ENCODE results near the gene ADAMTS10.
"Not testable (repeated sequence)": the region's sequence is repeated elsewhere in the genome, so short reads cannot be mapped to it uniquely, and the experiment has no call there.

DNA sequence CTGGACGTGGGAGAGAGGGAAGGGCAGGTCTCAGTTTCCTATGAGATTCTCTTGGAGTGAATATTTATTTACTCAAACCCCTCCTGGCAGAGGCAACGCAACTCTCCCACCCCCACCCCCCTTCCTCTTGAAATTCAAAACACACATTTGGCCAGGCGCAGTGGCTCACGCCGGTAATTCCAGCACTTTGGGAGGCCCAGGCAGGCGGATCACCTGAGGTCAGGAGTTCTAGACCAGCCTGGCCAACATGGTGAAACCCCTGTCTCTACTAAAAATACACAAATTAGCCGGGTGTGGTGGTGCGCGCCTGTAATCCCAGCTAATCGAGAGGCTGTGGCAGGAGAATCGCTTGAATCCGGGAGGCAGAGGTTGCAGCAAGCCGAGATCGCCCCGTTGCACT is 6.8 kb upstream of the ADAMTS10 start:
- TF ChIP-seq NR3C1 (CRISPR knock-in tag; IDR thresholded peaks at IDR 0.05); MAFK (conservative IDR thresholded peaks at IDR 0.05 in 1 of 2, IDR thresholded peaks at IDR 0.05 in 1 of 2; ENCODE audit: low read length in 2 of 2); ZNF569 (CRISPR knock-in tag; IDR thresholded peaks at IDR 0.05; ENCODE audit: borderline replicate concordance); NFKBIZ (CRISPR knock-in tag; IDR thresholded peaks at IDR 0.05); NCOA5 (CRISPR knock-in tag; IDR thresholded peaks at IDR 0.05); EZH2 (conservative IDR thresholded peaks at IDR 0.05; ENCODE audit: low read depth, low read length); MAZ (IDR thresholded peaks at IDR 0.05; ENCODE audit: borderline replicate concordance, low read depth, low read length); MAZ (CRISPR knock-in tag; IDR thresholded peaks at IDR 0.05; ENCODE audit: low read depth); ETV5 (CRISPR knock-in tag; IDR thresholded peaks at IDR 0.05; ENCODE audit: borderline replicate concordance); NCOA1 (CRISPR knock-in tag; IDR thresholded peaks at IDR 0.05); SPEN (CRISPR knock-in tag; IDR thresholded peaks at IDR 0.05; ENCODE audit: low read depth): not testable (repeated sequence)
- TF ChIP-seq, protein P1, sequence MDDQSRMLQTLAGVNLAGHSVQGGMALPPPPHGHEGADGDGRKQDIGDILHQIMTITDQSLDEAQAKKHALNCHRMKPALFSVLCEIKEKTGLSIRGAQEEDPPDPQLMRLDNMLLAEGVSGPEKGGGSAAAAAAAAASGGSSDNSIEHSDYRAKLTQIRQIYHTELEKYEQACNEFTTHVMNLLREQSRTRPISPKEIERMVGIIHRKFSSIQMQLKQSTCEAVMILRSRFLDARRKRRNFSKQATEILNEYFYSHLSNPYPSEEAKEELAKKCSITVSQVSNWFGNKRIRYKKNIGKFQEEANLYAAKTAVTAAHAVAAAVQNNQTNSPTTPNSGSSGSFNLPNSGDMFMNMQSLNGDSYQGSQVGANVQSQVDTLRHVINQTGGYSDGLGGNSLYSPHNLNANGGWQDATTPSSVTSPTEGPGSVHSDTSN (CRISPR knock-in tag; IDR thresholded peaks at IDR 0.05; ENCODE audit: borderline replicate concordance), result not testable (repeated sequence)
- TF ChIP-seq, protein P2, sequence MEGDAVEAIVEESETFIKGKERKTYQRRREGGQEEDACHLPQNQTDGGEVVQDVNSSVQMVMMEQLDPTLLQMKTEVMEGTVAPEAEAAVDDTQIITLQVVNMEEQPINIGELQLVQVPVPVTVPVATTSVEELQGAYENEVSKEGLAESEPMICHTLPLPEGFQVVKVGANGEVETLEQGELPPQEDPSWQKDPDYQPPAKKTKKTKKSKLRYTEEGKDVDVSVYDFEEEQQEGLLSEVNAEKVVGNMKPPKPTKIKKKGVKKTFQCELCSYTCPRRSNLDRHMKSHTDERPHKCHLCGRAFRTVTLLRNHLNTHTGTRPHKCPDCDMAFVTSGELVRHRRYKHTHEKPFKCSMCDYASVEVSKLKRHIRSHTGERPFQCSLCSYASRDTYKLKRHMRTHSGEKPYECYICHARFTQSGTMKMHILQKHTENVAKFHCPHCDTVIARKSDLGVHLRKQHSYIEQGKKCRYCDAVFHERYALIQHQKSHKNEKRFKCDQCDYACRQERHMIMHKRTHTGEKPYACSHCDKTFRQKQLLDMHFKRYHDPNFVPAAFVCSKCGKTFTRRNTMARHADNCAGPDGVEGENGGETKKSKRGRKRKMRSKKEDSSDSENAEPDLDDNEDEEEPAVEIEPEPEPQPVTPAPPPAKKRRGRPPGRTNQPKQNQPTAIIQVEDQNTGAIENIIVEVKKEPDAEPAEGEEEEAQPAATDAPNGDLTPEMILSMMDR (CRISPR knock-in tag; IDR thresholded peaks at IDR 0.05), result not testable (repeated sequence)
- TF ChIP-seq, protein P3, sequence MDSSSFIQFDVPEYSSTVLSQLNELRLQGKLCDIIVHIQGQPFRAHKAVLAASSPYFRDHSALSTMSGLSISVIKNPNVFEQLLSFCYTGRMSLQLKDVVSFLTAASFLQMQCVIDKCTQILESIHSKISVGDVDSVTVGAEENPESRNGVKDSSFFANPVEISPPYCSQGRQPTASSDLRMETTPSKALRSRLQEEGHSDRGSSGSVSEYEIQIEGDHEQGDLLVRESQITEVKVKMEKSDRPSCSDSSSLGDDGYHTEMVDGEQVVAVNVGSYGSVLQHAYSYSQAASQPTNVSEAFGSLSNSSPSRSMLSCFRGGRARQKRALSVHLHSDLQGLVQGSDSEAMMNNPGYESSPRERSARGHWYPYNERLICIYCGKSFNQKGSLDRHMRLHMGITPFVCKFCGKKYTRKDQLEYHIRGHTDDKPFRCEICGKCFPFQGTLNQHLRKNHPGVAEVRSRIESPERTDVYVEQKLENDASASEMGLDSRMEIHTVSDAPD (CRISPR knock-in tag; IDR thresholded peaks at IDR 0.05), result not testable (repeated sequence)
- TF ChIP-seq, protein P4, sequence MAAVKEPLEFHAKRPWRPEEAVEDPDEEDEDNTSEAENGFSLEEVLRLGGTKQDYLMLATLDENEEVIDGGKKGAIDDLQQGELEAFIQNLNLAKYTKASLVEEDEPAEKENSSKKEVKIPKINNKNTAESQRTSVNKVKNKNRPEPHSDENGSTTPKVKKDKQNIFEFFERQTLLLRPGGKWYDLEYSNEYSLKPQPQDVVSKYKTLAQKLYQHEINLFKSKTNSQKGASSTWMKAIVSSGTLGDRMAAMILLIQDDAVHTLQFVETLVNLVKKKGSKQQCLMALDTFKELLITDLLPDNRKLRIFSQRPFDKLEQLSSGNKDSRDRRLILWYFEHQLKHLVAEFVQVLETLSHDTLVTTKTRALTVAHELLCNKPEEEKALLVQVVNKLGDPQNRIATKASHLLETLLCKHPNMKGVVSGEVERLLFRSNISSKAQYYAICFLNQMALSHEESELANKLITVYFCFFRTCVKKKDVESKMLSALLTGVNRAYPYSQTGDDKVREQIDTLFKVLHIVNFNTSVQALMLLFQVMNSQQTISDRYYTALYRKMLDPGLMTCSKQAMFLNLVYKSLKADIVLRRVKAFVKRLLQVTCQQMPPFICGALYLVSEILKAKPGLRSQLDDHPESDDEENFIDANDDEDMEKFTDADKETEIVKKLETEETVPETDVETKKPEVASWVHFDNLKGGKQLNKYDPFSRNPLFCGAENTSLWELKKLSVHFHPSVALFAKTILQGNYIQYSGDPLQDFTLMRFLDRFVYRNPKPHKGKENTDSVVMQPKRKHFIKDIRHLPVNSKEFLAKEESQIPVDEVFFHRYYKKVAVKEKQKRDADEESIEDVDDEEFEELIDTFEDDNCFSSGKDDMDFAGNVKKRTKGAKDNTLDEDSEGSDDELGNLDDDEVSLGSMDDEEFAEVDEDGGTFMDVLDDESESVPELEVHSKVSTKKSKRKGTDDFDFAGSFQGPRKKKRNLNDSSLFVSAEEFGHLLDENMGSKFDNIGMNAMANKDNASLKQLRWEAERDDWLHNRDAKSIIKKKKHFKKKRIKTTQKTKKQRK (IDR thresholded peaks at IDR 0.05; ENCODE audit: low read length), result not testable (repeated sequence)

All from HepG2 (cell line).